GM18511 (cell line): ENCODE results near the gene PNMA8A.

Experiments
- ATAC-seq: cut with Tn5 transposase; IDR thresholded peaks from one replicate; pipeline ENCODE4 v1.9.1; 2021; ENCODE audit warnings: mild to moderate bottlenecking, moderate library complexity; ENCODE audit not compliant: unreplicated experiment

PNMA8A gene

GRCh38 chr19:46492841-46493235 is 21.5 kb upstream of the PNMA8A start:
- ATAC-seq = no peak

- no peak for ATAC-seq
Observed at GRCh38 chr19:46491975-46492682, 20.8 kb upstream of the PNMA8A start.

GRCh38 chr19:46490774-46491173 is 19.4 kb upstream of the PNMA8A start:
- no peak for ATAC-seq

GRCh38 chr19:46489445-46490272 is 18.3 kb upstream of the PNMA8A start:
- ATAC-seq = no peak

- no peak for ATAC-seq
Observed at GRCh38 chr19:46488551-46488950, 17.2 kb upstream of the PNMA8A start.

DNA sequence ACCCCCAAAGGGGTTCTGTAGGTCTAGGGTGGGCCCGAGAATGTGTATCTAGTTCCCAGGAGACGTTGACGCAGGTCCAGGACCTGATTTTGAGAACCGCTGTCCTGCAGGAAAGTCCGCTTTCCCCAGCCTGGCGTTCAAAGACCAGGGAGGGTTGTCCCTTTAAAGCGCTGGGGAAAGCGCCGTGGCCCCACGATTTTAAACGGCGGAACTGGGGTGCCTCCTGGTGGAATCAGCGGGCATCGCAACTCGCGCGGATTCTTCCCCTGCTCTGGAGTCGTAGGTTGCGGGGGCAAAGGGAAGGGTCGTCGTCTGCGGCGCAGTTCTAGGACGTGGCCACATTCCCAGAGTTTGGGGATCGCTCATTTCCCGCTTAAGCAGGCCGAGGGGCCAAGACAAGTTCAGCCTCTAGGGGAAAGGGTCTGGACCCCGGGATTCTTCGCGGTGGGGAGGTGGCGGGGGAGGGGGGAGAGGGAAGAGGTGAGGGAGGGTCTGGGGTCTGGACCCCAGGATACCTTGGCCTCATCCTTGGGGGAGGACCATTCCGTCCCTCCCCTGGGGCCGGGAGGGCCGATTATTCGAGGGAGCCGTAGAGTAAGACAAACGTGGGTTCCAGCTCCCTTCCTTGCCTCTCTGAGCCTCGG is 16.6 kb upstream of the PNMA8A start:
- no peak for ATAC-seq

DNA sequence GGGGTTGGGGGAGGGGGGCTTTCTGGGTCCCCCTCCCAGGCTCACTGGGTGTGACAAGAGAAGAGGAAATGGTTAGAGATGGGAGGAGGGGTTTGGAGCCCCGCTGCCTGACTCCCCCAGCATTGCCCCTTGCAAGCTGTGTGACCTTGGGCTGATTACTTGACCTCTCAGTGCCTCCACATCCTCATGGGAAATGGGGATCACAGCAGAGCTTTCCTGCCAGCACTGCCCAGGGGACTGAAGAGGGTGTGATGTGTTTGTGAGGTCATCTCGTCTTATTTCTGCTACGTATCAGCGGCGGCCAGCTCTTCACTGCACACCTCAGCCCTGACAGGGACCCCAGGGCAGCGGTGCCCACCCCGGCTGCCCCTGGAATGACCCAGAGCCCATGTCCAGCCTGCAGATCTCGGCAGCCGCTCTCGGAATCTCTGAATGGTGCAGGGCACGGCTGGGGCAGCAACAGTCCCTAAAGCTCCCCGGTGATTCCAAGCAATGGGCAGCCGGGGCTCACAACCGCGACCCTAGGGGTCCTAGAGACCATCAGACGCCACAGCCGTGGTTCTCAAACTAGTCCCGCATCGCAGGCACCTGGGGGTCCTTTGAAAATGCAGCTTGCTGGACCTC is 15.9 kb upstream of the PNMA8A start:
- no peak for ATAC-seq

DNA sequence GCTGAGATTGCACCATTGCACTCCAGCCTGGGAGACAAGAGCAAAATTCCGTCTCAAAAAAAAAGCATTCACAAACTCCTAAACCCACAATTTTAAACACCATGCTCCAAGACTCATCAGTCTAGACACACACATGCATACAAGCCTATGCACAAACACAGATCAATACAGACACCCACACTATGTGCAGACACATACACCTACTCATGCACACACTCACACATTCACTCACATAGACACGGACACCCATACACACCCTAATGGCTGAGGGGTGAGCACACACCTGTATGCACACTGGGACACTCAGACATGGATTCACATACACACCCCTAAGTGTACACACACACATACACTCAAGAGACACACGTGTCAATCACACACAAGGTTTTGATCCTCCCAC is 15.0 kb upstream of the PNMA8A start:
- no peak for ATAC-seq

DNA sequence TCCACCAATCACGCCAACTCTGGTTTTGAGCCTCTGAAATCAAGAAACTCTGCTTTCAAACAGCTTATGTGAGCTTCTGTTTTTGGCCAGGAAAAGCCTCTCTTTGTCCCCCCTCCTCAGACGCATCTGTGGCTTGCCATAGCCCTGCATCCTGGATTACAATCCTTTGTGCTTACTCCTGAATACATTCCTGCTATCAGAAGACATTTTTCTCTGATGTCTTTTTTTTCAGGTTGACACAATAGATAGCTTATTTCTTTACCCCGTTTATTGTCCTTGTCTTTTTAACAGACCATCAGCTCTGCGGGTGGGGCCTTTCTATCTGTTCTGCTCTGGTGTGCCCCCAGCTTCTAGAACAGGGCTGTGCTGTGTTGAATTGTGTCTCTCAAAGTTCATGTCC is 13.3 kb upstream of the PNMA8A start:
- no peak for ATAC-seq

GRCh38 chr19:46482631-46483030 is 11.3 kb upstream of the PNMA8A start:
- no peak for ATAC-seq

GRCh38 chr19:46481947-46482346 is 10.6 kb upstream of the PNMA8A start:
- ATAC-seq = no peak

GRCh38 chr19:46481223-46481848 is 10.0 kb upstream of the PNMA8A start:
- ATAC-seq = no peak

- no peak for ATAC-seq
Observed at GRCh38 chr19:46480415-46480814, 9.1 kb upstream of the PNMA8A start.

DNA sequence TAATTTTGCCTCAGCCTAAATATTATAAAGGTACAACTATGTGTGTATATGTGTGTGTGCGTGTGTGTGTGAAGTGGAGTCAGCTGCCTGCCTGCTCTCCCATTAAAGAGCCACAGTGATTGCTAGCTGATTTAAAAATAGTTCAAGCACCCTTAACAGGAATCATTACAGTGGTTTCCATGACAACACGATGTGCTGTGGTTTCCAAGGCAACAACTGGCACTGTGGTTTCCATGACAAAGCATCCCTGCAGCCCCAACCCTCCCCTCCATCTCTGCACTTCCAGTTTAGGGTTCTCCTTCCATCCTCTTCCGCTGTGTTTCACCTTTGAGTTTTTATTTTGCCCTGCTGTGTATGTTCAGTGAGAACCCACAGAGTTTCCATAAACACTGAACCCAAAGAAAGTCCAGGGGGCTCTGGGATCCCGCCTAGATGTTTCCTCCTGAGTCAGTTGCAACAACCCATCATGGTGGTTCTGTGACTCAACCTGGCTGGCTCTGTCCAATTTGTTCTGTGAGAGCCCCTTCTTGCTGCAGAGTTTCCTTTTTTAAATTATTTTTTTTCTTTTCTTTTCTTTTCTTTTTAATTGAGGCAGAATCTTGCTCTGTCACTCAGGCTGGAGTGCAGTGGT is 7.1 kb upstream of the PNMA8A start:
- no peak for ATAC-seq

GRCh38 chr19:46475986-46476385 is 4.6 kb upstream of the PNMA8A start:
- ATAC-seq = no peak

GRCh38 chr19:46474211-46474610 is 2.8 kb upstream of the PNMA8A start:
- ATAC-seq = no peak

GRCh38 chr19:46472592-46472991 is 1.2 kb upstream of the PNMA8A start:
- no peak for ATAC-seq

- ATAC-seq = no peak
Observed at GRCh38 chr19:46471811-46472543, 614 bp upstream of the PNMA8A start.

DNA sequence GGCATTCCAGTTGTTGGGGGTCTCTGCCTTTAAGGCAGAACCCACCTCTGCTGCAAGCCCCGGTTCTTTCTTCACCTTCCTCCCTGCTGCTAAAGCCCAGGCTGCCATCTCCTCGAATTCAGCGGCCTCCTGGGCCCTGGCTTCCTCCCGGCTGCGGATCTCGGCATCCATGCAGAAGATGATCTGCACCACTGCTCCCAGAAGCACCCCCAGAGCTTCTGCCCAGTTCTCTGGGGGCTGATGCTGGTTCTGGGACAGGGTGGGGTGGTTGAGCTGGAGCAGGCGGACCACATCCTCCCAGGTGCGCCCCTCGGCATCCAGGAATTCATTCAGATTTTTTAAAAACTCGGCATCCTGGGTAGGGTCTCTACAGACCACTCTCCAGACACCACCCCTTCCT is 987 bp downstream of the PNMA8A start:
- no peak for ATAC-seq
